Glomerular visceral epithelial cell (primary cell): ENCODE measurements around the gene ZKSCAN5.
"Not testable (repeated sequence)": the region's sequence is repeated elsewhere in the genome, so short reads cannot be mapped to it uniquely, and the experiment has no call there.

Experiments
- DNase-seq: peaks from one replicate; pipeline ENCODE4 v3.0.0-alpha.2; 2016; ENCODE audit errors: extremely low spot score

Gene ZKSCAN5

DNA sequence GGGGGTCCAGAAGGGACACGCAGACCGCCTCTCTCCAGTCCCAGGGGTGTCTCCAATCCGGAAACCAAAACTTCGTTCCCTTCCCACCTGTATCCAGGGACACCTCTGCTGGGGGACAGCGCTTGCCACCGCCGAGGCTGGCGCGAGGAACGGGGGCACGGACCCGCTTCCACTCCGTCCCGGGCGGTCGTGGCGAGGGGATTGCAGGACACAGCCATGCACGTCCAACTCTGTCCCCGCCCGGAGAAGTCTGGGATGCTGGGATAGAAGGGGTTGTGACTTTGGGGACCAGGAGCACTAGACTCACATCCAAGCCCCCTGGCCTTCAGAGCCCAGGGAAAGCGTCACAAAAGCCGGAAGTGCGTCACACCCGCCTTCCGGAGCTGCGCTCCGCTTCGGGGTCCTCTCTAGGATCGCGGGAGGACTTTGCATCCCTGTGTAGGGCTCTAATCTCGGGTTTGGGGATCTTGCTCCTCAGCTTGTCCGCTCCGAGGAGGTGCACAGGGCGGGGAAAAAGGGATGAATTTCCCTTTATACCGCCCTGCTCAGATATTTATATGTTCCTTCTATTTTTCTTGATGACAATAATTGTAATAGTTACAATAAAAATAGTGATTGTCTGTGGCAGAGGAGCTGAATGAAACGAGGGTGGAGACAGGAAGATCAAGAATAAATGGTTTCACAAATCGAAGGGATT is 47.5 kb downstream of the ZKSCAN5 start, which contains the start of gene FAM200A:
FAM200A (minus strand) TSS at position 348 of the 697 bp plus-strand sequence. CDS start 3,707 bp downstream, outside the sequence.
- peak; percentile 80 for DNase-seq

DNA sequence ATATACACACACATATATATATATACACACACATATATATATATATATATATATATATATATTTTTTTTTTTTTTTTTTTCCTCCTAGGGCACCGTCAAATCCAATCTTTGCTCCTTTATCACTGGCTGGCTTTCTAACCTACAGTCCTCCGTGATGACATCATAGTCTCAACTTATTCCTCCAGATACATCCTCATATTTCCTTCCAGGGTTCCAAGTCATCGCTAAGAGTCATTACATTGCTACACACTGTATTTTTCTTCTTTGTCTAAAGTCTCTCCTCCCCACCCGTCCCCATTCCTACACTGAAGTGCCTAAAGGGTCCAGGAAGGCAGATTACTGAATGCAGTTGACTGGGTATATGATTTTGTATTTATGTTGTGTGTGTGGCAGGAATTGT is 48.6 kb downstream of the ZKSCAN5 start:
- DNase-seq = no peak

DNA sequence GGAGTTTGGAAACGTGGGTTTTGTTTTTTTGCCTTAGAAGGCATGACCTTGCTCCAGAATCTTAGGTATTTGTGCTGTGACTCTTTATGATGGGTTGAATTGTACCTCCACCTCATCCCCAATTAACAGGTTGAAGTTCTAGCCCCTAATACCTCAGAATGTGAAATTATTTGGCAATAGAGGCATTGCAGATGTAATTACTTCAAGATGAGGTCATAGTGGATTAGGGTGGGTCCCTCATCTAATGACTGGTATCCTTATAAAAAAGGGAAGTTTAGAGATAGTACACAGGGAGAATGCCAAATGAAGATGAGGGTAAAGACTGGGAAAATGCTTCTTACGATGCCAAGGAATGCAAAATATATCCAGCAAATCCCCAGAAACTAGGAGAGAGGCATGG is 50.5 kb downstream of the ZKSCAN5 start:
- no peak for DNase-seq

DNA sequence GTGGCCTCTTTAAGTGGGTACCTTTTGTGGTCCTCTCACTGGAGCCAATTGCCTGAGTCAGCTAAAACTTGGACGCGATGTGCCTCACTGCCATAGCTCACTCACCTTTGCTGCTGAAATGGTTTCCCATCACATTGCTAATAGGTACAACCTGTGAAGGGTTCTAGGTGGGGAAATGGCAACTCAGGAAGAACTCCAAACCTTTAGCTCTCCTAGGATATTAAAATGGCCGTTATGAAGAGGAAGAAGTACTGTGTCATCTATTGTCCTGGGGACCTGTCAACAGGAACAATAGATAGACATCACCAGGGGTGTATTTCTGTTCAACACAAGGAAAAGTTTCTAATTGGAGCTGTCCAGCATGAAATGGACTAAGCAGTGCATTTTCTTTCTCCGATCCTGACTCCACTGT is 52.7 kb downstream of the ZKSCAN5 start:
- DNase-seq = no peak

DNA sequence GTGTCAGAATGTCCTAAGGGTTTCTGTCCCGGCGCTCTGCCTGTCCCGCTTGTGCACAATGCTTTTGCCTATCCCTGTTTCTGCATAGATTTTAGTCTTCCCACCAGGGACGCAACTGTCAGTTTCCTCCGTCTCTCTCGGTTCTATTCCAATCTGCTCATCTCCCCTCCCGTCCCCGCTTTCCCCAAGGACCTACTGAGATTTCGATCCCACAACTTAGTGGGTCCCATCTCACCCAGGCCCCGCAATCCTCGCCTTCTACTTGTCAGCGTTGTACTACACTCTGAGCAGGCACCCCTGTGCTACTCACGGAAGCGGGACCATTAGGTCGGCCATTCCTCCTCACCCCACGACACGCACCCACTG is 53.5 kb downstream of the ZKSCAN5 start:
- no peak for DNase-seq

DNA sequence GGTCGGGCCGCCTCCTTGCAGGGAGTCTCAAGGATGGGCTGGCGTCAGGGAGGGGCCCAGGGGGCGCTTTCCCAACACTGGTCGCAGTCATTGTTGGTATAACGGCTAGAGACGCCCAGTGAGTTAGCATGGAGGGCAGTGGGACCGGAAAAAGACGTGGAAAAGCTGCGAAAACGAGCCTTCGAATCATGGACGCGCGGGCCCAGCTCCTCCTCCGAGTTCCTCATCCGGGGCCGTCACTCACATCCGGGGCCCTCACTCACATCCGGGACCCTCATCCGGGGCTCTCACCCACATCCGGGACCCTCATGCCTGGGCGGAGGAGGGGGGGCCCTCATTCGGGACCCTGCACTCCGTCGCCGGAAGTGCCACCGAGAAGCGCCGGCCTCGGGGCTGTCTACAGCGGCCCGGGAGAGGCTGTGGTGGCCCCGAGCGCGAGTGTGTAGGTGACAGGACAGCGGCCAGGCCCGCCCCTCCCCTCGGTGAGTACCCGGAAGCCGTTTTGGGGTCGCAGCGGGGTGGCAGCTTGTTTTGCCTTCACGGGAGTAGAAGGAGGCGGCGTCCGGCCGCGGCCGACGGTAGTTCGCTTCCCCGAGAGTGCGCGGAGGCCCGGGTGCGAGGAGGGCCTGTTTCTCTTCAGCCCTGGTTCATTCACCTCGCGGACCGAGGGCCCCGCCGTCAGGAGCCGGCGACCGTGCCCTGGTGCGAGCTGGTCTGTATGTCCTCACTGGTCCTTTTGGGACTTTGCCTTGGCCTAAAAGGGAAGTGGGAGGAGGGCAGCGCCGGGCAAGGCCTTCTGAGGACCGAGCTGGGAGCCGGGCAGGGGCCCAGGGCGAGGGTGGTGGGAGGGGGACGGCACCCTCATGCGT is 54.1 kb downstream of the ZKSCAN5 start, which contains the start of gene ZNF655:
ZNF655 (plus strand) TSS at position 337 of the 869 bp plus-strand sequence. CDS start 1,918 bp downstream, outside the sequence.
- peak; percentile 80 for DNase-seq

DNA sequence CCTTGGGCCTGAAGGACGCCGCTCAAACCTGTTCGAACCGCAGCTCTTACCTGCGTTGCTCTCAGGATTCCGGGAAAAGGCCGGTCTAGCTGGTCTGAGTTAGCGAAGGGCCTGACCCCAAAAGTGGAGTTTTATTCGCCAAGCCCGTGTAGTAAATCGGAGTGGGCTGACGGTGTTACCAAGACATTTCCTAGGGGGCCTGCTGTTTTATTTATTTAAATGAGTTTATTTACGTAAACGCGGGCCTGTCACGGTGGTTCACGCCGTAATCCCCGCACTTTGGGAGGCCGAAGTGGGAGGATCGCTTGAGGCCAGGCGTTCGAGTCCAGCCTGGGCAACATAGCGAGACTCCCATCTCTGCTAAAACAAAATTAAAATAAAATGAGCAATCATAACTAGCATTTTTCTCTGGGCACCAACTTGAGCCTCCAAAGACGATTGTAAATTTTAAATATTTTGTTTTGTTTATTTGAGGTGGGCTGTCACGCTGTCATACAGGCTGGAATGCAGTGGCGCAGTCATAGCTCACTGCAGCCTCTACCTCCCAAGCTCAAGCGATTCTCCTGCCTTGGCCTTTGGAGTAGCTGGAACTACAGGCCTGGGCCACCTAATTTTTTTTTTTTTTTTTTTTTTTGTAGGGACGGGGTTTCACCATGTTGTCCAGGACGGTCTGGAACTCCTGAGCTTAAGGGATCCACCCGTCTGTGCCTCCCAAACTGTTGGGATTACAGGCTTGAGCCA is 54.9 kb downstream of the ZKSCAN5 start:
- DNase-seq = peak; percentile 31

DNA sequence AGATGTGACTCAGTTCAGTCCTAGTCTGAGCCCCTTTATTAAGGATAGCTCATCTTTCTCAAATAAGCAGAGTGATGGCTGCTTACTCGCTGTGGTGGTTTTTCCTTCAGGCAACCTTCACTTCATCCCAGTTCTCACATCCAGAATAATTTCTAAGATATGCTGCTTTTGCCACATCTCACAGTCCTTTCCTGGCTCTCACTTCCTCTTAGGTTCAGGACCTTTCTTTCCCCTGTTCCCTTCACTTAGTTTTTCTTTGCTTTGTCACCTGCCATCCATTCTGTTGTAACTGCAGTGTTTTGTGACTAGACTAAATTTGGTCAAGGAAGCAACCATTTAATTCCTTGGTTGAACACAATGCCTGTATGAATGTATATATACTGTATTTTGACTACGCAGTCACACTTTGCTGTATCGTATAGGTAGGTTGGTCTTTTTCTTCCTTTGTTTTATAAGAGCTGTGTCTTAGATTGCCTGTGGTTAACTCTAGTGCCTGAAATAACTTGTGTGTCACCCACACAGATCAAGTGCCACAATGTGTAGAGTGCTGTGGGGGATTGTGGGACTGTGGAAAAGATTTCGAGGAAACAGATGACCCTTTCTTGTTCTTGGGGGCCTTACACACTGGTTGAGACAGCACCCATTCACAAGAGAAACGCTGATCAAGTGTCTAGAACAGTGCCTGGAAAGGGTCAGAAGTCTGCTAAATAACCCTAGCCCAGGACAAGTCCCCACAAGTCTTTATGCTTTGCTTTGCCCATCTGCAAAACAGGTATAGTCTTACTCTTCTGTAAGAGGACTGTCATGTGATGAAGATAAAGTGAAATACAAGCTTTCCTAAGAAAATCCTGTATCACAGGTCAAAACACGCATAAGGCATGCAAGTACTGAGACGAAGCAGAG is 56.6 kb downstream of the ZKSCAN5 start:
- DNase-seq = no peak

DNA sequence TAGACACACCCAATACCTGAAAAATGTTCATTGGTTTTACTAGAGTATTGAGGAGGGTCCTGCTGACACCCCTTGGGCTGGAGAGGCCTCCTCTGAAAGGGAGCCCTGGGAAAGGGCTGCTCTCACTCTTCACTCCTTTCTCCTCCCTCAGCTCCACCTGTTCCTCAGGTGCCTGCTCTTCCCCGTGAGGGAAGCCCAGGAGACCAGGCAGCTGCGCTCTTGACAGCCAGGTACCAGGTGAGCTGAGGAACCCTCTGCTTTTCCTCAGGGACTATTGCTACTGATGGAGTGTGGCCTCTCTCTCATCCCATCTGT is 57.2 kb downstream of the ZKSCAN5 start:
- no peak for DNase-seq

DNA sequence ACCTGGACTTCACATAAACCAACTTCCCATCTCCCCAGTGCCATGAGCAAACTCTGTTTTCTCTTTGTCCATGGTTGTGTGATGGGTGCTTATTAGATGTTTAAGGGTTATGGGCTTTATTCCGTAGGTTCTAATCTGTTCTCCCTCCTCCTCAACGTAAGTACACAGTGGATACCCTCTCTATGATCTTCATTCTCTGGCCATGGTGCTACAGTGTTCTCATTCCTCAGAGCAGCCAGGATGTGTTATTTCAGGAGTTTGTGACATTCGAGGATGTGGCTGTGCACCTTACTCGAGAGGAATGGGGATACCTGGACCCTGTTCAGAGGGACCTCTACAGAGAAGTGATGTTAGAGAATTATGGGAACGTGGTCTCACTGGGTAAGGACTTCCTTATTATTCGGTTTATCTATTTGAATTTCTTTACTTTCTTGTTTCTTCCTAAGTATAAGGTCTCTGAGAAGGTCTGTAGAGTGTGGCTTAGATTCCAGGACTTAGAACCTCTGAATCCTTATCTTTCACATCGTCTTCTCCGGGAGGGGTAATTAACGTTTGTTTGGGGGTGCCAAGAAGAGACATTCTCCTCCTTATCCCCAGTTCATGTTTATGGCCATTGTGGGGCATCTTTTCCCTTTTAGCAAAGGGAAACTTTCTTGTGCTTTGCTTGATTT is 57.8 kb downstream of the ZKSCAN5 start:
- no peak for DNase-seq

DNA sequence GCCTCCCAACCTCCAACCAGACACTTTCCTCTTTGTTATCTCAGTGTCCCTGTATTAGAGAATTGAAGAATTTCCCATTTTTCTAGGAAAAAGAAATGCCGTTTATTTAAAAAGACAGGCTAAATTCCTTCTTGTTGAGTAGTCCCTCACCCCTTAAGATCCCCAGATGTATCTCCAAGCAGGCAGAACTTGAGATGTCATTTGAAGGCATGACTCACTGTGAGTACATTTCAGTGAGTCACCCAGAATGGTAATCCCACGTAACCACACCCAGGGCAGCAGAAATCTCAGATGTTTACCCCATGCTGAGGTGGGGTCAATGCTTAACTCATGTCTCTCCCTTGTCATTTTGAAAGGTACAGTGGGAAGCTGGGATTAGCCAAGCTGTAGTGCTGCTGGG is 58.4 kb downstream of the ZKSCAN5 start:
- peak; percentile 95 for DNase-seq

DNA sequence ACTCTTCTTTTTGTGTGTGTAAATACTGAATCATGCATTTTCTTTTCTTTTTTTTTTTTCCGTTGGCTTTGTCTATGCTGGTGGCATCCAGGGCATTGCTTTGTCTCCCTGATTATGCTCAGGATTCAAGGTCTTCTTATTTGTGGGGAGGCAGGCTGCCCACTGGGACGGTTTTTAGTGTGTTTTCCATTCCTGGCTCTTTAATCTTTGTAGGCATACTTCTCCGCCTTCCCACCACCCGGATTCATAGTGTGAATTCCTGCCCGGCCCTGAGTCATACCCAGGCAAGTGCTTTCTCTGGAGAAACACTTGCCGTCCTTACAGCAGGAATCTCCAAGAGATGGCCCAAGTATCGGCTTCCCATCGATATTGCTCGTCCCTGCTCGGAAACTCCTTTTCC is 59.2 kb downstream of the ZKSCAN5 start:
- peak; percentile 74 for DNase-seq

DNA sequence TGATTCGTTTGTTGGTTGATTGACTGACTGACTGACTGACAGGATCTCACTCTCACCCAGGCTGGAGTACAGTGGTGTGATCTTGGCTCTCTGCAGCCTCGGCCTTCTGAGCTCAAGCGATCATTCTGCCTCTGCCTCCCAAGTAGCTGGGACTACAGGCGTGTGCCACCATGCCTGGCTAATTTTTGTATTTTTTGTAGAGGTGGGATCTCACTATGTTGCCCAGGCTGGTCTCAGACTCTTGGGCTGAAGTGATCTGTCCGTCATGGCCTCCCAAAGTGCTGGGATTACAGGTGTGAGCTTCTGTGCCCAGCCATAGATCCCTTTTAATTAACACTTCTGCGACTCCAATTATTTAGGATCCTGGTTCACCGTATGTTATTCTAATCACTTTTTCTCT is 64.3 kb downstream of the ZKSCAN5 start:
- DNase-seq = not testable (repeated sequence)

DNA sequence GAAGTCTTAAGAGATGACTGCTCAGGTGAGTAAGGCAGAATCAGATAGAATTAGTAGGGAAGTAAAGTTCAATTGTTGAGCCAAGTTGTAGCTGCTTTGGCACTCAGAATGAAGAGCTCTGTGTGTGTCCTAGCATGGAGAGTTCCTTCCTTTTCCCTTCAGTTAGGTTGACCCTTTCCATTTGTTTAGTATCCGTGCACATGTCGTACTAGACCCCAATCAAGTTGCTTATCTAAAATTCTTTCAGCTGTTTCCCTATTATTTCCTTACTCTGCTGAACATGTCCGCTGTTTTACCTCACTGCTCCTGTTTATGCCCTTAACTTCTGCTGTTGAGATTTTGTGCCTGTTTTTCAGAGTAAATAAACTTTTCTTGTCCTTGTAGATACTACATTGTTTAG is 67.3 kb downstream of the ZKSCAN5 start:
- no peak for DNase-seq

DNA sequence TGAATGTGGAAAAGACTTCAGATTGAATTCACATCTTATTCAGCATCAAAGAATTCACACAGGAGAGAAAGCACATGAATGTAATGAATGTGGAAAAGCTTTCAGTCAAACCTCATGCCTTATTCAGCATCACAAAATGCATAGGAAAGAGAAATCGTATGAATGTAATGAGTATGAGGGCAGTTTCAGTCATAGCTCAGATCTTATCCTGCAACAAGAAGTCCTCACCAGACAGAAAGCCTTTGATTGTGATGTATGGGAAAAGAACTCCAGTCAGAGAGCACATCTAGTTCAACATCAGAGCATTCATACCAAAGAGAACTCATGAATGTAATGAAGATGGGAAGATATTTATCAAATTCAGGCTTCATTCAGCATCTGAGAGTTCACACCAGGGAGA is 68.8 kb downstream of the ZKSCAN5 start:
- DNase-seq = no peak

DNA sequence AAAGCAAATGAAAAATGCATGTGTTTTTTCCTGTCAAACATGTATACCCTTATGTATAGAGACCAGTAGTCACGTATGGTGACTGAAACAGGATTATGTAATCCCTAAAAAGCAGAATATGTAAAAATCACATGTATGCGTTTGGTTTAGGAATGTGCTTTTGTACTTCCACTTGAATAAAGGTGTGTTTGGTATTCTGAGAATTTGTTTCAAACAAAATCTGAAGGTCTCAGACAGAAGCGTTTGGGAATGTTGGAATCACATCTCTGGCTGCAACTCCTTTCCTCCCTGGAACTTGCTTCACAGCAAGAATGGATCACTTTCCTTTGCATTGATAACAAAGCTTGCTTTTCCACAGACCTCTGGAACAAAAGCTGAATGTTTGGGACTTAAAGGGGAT is 71.8 kb downstream of the ZKSCAN5 start:
- DNase-seq = no peak

DNA sequence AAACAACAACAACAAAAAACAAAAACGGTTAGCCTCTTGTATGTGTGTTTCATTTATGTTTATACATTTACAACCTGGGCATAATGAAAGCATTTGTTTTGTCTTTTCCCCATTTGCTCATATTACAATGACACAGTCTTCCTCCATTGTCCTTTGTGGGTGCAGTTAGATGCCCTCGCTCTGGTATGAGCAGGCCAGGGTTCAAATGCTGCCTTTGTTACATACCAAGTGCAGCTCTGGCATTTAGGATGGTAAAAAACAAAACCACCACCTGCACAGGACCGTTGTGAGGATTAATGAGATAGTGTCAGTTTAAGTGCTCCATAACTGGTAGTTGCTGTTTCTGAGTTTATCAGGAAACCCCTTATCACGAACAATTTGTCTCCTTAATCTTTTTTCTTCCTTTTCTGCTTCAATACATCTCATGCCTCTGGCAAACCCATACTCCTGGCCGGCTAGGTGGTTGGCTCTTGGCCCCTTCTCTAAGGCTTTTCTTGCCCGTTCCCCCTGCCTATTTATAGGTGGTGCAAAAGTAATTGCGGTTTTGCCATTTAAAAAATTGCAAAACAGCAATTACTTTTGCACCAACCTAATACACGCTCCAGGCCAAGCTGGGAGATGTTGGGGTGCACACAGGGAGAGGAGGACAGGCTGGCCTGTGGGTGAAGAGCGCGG is 75.0 kb downstream of the ZKSCAN5 start:
- DNase-seq = no peak

DNA sequence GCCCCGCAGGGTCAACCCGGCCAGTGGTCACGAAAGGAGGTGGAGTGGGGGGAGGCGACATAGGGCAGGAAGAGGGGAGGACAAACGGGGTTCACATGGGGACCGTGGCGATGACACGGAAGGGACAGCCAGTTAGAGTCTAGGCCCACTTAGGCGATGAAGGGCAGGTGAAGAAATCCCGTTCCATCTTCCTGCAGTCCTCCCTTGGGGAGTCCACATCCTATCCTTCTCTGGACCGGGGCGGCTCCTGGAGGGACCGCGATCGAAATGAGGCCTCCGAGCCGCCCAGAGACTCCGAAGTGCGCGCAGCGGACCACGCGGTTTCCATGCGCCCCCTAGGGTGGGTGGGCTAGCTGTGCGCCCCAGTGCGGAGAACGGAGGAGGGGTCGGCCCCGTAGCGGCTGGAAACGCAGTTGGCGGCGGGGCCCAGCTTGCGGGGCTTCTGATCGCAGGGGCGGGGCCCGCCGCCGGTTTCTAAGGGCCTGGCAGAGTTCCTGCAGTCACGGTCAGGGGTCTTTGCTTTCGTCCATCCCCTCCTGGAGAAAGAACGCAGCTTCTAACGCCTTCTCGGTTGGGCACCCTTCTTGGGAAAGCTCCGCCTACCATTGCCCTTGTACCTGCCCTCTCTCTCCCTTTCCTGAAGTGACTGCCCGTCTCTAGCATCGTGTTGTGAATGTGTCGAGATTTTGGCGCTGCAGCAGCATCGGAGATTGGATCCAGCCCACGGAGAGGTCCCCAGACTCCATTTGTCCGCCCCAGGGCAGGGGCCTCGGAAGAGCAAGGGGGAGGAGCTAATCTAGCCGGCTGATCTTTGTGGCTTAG is 75.7 kb downstream of the ZKSCAN5 start:
- DNase-seq = no peak

DNA sequence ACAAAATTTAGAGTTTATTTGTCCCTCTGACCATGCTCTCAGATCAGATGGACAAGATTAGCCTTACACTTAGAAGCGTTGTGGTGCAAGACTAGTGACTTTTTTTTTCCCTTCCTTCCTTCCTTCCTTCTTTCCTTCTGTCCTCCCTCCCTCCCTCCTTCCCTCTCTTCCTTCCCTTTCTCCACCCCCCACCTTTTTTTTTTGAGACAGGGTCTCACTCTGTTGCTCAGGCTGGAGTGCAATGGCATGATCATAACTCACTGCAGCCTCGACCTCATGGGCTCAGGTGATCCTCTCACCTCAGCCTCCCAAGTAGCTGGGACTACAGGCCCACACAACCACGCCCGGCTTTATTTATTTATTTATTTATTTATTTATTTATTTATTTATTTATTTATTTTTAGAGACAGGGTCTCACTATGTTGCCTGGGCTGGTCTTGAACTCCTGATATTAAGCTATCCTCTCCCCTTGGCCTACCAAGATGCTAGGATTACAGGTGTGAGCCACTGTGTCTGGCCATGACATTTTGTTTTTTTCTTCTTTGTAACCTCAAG is 76.4 kb downstream of the ZKSCAN5 start:
- DNase-seq = not testable (repeated sequence)
